ENCODE data around the gene SUCNR1.

- no peak for TF ChIP-seq CTCF (IDR thresholded peaks at IDR 0.05)
- no peak for TF ChIP-seq POLR2A (IDR thresholded peaks at IDR 0.05)
Observed at GRCh38 chr3:151859905-151860304, 13.5 kb upstream of the SUCNR1 start.
